Measurements from ENCODE around the gene GPR142. TPM values are rescaled to one million over a fixed set of nuclear protein-coding genes. Genes with fewer than 3 reads are reported as not detected.

Gene GPR142
- total and polyA plus RNA-seq, 10 of the 15 experiments (the other 5 are each of a cell fraction or from before 2014, with no cell fraction given): not detected

- DNase-seq (ENCODE audit: low read depth, low spot score) (no peak), ATAC-seq (no peak), FAIRE-seq (no peak)
- no peaks in the 10 kb centered on the region for H3K79me2 ChIP-seq (ENCODE audit: control insufficient read depth, insufficient read depth, low read length)
- intact Hi-C loops (cut with micrococcal nuclease; ENCODE audit: unreplicated experiment): no loop called here
- no peak overlapping the region for H2AFZ ChIP-seq (ENCODE audit: control insufficient read depth, low read depth, low read length)
- no peaks in the 10 kb centered on the region for H4K20me1 ChIP-seq (ENCODE audit: control insufficient read depth, insufficient read depth)
- CTCF ChIA-PET: interaction anchor here (0.8 kb wide), 1 partner anchor 9 kb away, joined by 3 read pairs; no protein-coding TSS in a partner anchor
- 67% methylated on average over 3 of the region's 3 CpGs for WGBS (ENCODE audit: insufficient coverage, insufficient replicate concordance, low lambda C conversion rate, missing lambda C conversion rate)
- no peaks in the 10 kb centered on the region for H3K36me3 ChIP-seq (ENCODE audit: control insufficient read depth in 2 of 2, insufficient read depth in 2 of 2, low read length in 1 of 2)
- no peaks in the 10 kb centered on the region for H3K9me3 ChIP-seq (replicated peaks; ENCODE audit: control insufficient read depth, insufficient read depth, low read length)
- no peak overlapping the region for H3K9ac ChIP-seq (ENCODE audit: control insufficient read depth, insufficient read depth, low read length)
- H3K27me3 ChIP-seq (replicated peaks in 1 of 2; ENCODE audit: control insufficient read depth in 2 of 2, insufficient read depth in 2 of 2, low read length in 1 of 2): peaks cover 4% of the 10 kb centered on the region in 2 experiments; a peak in 3 of 4 replicates
- H3K4me1 ChIP-seq (ENCODE audit: control insufficient read depth, insufficient read depth, low read length): no peaks in the 10 kb centered on the region
- no peak overlapping the region for H3K27ac ChIP-seq (ENCODE audit: control insufficient read depth, insufficient read depth)
- no peak overlapping the region for H3K4me3 ChIP-seq
- SMC1A ChIA-PET (ENCODE audit: uncharacterized antibody, unreplicated experiment): no interaction called here
- RAD21 ChIA-PET (ENCODE audit: unreplicated experiment): no interaction called here
- no peak overlapping the region for H3K4me2 ChIP-seq (ENCODE audit: control insufficient read depth, insufficient read depth)
- in situ Hi-C loops (cut with MboI): no loop called here
- TF ChIP-seq RUNX3 (IDR thresholded peaks at IDR 0.05; ENCODE audit: low read length) (no peak), USF1 (IDR thresholded peaks at IDR 0.05; ENCODE audit: borderline replicate concordance, extremely low read length, insufficient read depth, low read depth, low read length) (no peak), TCF3 (IDR thresholded peaks at IDR 0.05; ENCODE audit: borderline replicate concordance, insufficient read depth, low read depth, low read length) (no peak), CHD1 (IDR thresholded peaks at IDR 0.05; ENCODE audit: low read depth, low read length) (no peak), NR2C2 (IDR thresholded peaks at IDR 0.05; ENCODE audit: borderline replicate concordance, control insufficient read depth, insufficient read length, low read depth) (no peak), BRCA1 (IDR thresholded peaks at IDR 0.05; ENCODE audit: low read depth, low read length) (no peak), ETV6 (conservative IDR thresholded peaks at IDR 0.05 in 1 of 2, IDR thresholded peaks at IDR 0.05 in 1 of 2; ENCODE audit: borderline replicate concordance in 1 of 2, low read depth in 1 of 2) (no peak), KAT2A (conservative IDR thresholded peaks at IDR 0.05; ENCODE audit: control insufficient read depth, low read depth, low read length) (no peak), MTA2 (IDR thresholded peaks at IDR 0.05; ENCODE audit: low read depth) (no peak), POU2F2 (IDR thresholded peaks at IDR 0.05; ENCODE audit: borderline replicate concordance, low read depth, low read length) (no peak), CUX1 (IDR thresholded peaks at IDR 0.05; ENCODE audit: insufficient replicate concordance, low read depth, low read length) (no peak)
- BruUV-seq (replicated peaks): no TSS peak
- POLR2A ChIA-PET: no interaction called here
Observed at GRCh38 chr17:74328487-74328886, 38.8 kb upstream of the GPR142 start.

Measured in GM12878 (cell line).